Calu3 (cell line): ENCODE measurements around the gene HMX1. TPM values are rescaled to one million over a fixed set of nuclear protein-coding genes. Genes with fewer than 3 reads are reported as not detected.

Source experiments
- BruUV-seq: library from RNA; stranded (reverse); fragments of 400-500 nt; replicated peaks from 2 replicates; lab custom pipeline; 2021; lab: Mats Ljungman, UMichigan
- CTCF ChIA-PET: fragments of 300-600 bp; sonication (Branson Sonifier 250); formaldehyde crosslinking; loops from one replicate; lab custom pipeline; 2022; ENCODE audit warnings: antibody characterized with exemption; lab: Charles Lee
- DNase-seq: peaks from one replicate; pipeline ENCODE4 v3.0.0; 2022
- H3K27ac Mint-ChIP-seq: one replicate; pipeline ENCODE4 v1.8.0; 2022; ENCODE audit warnings: mixed read lengths; ENCODE audit not compliant: unreplicated experiment
- H3K27me3 Mint-ChIP-seq: one replicate; pipeline ENCODE4 v1.8.0; 2022; ENCODE audit warnings: mixed read lengths; ENCODE audit not compliant: unreplicated experiment
- H3K36me3 Mint-ChIP-seq: one replicate; pipeline ENCODE4 v1.8.0; 2022; ENCODE audit warnings: mild to moderate bottlenecking, moderate library complexity, mixed read lengths; ENCODE audit not compliant: insufficient read depth, unreplicated experiment
- H3K4me1 Mint-ChIP-seq: one replicate; pipeline ENCODE4 v1.8.0; 2022; ENCODE audit warnings: mild to moderate bottlenecking, low read depth, mixed read lengths; ENCODE audit not compliant: unreplicated experiment
- H3K4me3 Mint-ChIP-seq: one replicate; pipeline ENCODE4 v1.8.0; 2022; ENCODE audit warnings: mild to moderate bottlenecking, low read depth, moderate library complexity, mixed read lengths; ENCODE audit not compliant: unreplicated experiment
- H3K9me3 Mint-ChIP-seq: one replicate; pipeline ENCODE4 v1.8.0; 2022; ENCODE audit warnings: low read depth, mixed read lengths; ENCODE audit not compliant: unreplicated experiment
- CTCF ChIP-seq: fragments of 200-600 bp; IDR thresholded peaks from one replicate; pipeline ENCODE4 v1.8.0; 2022; ENCODE audit warnings: antibody characterized with exemption; ENCODE audit not compliant: unreplicated experiment
- intact Hi-C: fragments of 100-400 bp; cut with micrococcal nuclease; formaldehyde crosslinking; loops from one replicate; pipeline ENCODE4 v1.10.0; 2022; ENCODE audit not compliant: unreplicated experiment
- total RNA-seq: library from RNA; stranded (reverse); gene quantifications from 2 replicates; pipeline ENCODE4 v1.2.3, GENCODE V29; 2022

Gene HMX1
- total RNA-seq, 1 experiment from 2014 or later = not detected

GRCh38 chr4:8862800-8863685, 8.6 kb downstream of the HMX1 start:
- intact Hi-C loops = no loop called here
- no peaks in the 10 kb centered on the region for H3K36me3 Mint-ChIP-seq
- H3K4me3 Mint-ChIP-seq = no peak overlapping the region
- TF ChIP-seq CTCF = no peak
- BruUV-seq = no TSS peak
- no peaks in the 10 kb centered on the region for H3K9me3 Mint-ChIP-seq
- no peaks in the 10 kb centered on the region for H3K4me1 Mint-ChIP-seq
- H3K27ac Mint-ChIP-seq = no peak overlapping the region
- CTCF ChIA-PET = no interaction called here
- H3K27me3 Mint-ChIP-seq = peaks cover 42% of the 10 kb centered on the region
- DNase-seq = no peak

GRCh38 chr4:8862334-8862733, 9.3 kb downstream of the HMX1 start:
- CTCF ChIA-PET = no interaction called here
- no peaks in the 10 kb centered on the region for H3K9me3 Mint-ChIP-seq
- no peaks in the 10 kb centered on the region for H3K4me1 Mint-ChIP-seq
- no peak overlapping the region for H3K4me3 Mint-ChIP-seq
- no peak for DNase-seq
- no peak for TF ChIP-seq CTCF
- no TSS peak for BruUV-seq
- intact Hi-C loops = no loop called here
- peaks cover 39% of the 10 kb centered on the region for H3K27me3 Mint-ChIP-seq
- H3K36me3 Mint-ChIP-seq = no peaks in the 10 kb centered on the region
- no peak overlapping the region for H3K27ac Mint-ChIP-seq

DNA sequence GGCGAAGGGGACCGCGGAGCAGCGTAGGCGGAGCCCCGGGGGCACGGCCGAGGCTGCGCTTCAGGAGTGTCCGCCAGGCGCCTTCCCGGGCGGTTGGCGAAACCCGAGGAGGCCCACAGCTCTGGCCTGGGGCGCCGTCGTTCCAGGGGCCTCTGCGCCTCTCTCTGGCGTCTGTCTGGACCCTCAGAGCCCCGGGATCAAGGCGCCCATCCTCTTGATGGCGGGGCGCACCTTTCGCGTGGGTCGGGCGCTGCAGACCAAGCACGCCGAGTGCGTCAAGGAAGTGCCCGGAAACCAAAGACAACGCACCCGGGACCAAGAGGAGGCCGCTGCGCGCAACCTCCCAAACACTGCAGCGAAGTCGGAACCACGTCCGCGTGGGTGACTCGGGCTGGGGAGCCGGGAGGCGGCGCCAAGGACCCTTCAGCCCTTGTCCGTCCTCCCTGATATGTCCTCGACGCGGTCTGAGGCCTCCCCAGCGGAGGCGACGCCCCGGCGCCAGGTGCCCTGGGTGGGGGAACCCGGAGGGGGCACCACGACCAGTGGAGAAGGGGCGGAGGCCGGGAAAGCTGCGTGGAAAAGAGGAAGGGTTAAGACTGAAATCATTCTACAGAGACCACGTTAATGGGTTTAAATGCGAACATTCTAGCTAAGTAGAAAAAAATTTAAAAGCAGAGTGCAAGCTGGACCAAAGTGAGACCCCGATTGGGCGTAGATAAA, 9.9 kb downstream of the HMX1 start:
- Mint-ChIP-seq H3K36me3 (no peaks in the 10 kb centered on the region), H3K4me1 (no peaks in the 10 kb centered on the region), H3K9me3 (no peaks in the 10 kb centered on the region), H3K27ac (no peak overlapping the region), H3K27me3 (peaks cover 34% of the 10 kb centered on the region), H3K4me3 (no peak overlapping the region)
- no peak for DNase-seq
- no TSS peak for BruUV-seq
- CTCF ChIA-PET = no interaction called here
- TF ChIP-seq CTCF = no peak
- intact Hi-C loops = no loop called here

- Mint-ChIP-seq H3K9me3 (no peaks in the 10 kb centered on the region), H3K4me1 (no peaks in the 10 kb centered on the region), H3K27me3 (peaks cover 34% of the 10 kb centered on the region), H3K4me3 (no peak overlapping the region), H3K36me3 (no peaks in the 10 kb centered on the region), H3K27ac (no peak overlapping the region)
- intact Hi-C loops = no loop called here
- CTCF ChIA-PET = no interaction called here
- no peak for TF ChIP-seq CTCF
- DNase-seq = no peak
- no TSS peak for BruUV-seq
Measured at GRCh38 chr4:8860892-8861575, 10.6 kb downstream of the HMX1 start.
